Measurements from ENCODE around the gene FHIT.

- TF ChIP-seq EP300 (IDR thresholded peaks at IDR 0.05) (no peak), CTCF (IDR thresholded peaks at IDR 0.05) (no peak)
Observed at GRCh38 chr3:60580809-60581208, 670.4 kb downstream of the FHIT start.

Data from esophagus muscularis mucosa (tissue), 3 donors.